Chondrocyte (in vitro differentiated cells): ENCODE results near the gene WBP11. TPM values are rescaled to one million over a fixed set of nuclear protein-coding genes. Genes with fewer than 3 reads are reported as not detected.

ENCODE experiments used
- DNase-seq: peaks from one replicate; pipeline ENCODE4 v3.0.0; 2021; ENCODE audit warnings: mixed read lengths, low spot score
- H3K27ac Mint-ChIP-seq: one replicate; pipeline ENCODE4 v1.8.0; 2021; ENCODE audit warnings: mild to moderate bottlenecking, moderate library complexity, mixed read lengths; ENCODE audit not compliant: unreplicated experiment
- H3K27me3 Mint-ChIP-seq: 2 replicates; pipeline ENCODE4 v1.8.0; 2021; ENCODE audit warnings: low read depth, mixed read lengths
- H3K36me3 Mint-ChIP-seq: 2 replicates; pipeline ENCODE4 v1.8.0; 2021; ENCODE audit warnings: low read depth, mixed read lengths
- H3K4me1 Mint-ChIP-seq: 2 replicates; pipeline ENCODE4 v1.8.0; 2021; ENCODE audit warnings: low read depth, mild to moderate bottlenecking, mixed read lengths
- H3K4me3 Mint-ChIP-seq: one replicate; pipeline ENCODE4 v1.8.0; 2021; ENCODE audit warnings: mild to moderate bottlenecking, moderate library complexity, mixed read lengths; ENCODE audit not compliant: unreplicated experiment
- H3K9me3 Mint-ChIP-seq: 2 replicates; pipeline ENCODE4 v1.8.0; 2021; ENCODE audit warnings: low read depth, mixed read lengths
- total RNA-seq: library from RNA; stranded (reverse); gene quantifications from 3 replicates; pipeline ENCODE4 v1.2.1, GENCODE V29; 2021
- TF ChIP-seq, protein P1 (sequence below): fragments of 200-600 bp; sonication (generic); IDR thresholded peaks from 2 replicates; pipeline ENCODE4 v1.5.0; 2021; ENCODE audit warnings: antibody characterized with exemption, mild to moderate bottlenecking, moderate library complexity

Gene WBP11
- total RNA-seq, 1 donor from 2014 or later, result 46.2 TPM

GRCh38 chr12:14846876-14847580 is 43.8 kb upstream of the WBP11 start:
- no peaks in the 10 kb centered on the region for H3K27me3 Mint-ChIP-seq
- H3K27ac Mint-ChIP-seq, result no peak overlapping the region
- DNase-seq, result no peak
- H3K4me3 Mint-ChIP-seq, result no peak overlapping the region
- peaks cover 55% of the 10 kb centered on the region for H3K4me1 Mint-ChIP-seq
- H3K36me3 Mint-ChIP-seq, result no peaks in the 10 kb centered on the region
- TF ChIP-seq, protein P1, sequence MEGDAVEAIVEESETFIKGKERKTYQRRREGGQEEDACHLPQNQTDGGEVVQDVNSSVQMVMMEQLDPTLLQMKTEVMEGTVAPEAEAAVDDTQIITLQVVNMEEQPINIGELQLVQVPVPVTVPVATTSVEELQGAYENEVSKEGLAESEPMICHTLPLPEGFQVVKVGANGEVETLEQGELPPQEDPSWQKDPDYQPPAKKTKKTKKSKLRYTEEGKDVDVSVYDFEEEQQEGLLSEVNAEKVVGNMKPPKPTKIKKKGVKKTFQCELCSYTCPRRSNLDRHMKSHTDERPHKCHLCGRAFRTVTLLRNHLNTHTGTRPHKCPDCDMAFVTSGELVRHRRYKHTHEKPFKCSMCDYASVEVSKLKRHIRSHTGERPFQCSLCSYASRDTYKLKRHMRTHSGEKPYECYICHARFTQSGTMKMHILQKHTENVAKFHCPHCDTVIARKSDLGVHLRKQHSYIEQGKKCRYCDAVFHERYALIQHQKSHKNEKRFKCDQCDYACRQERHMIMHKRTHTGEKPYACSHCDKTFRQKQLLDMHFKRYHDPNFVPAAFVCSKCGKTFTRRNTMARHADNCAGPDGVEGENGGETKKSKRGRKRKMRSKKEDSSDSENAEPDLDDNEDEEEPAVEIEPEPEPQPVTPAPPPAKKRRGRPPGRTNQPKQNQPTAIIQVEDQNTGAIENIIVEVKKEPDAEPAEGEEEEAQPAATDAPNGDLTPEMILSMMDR, result no peak
- no peaks in the 10 kb centered on the region for H3K9me3 Mint-ChIP-seq

DNA sequence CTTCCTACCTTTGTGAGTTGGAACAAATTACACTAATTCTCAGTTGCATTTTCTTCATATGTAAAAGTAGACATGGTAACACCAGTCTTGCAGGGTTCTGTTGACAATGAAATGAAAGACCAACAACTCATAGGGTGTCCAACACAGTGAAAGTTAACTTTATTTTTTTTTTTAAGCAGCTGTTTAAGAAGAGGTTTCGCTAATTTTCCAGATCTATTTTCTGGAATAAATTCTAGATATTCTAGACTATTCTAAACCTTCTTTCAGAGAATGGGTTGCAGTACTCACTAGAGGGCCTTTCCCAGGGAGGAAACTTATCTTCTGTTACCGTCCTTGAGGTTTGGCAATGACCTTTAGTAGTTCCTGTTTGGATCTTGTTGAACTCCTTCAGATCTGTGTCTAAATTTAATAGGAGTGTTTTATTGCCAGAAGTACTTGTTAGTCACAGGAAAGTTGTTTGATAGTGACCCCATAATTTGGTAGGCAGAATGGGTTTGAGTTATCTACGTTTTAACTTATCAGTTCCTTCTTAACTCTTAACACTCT is 42.8 kb upstream of the WBP11 start:
- TF ChIP-seq, protein P1, result no peak
- Mint-ChIP-seq H3K27me3 (no peaks in the 10 kb centered on the region), H3K4me3 (no peak overlapping the region), H3K4me1 (peaks cover 64% of the 10 kb centered on the region), H3K9me3 (no peaks in the 10 kb centered on the region), H3K36me3 (no peaks in the 10 kb centered on the region), H3K27ac (no peak overlapping the region)
- no peak for DNase-seq

DNA sequence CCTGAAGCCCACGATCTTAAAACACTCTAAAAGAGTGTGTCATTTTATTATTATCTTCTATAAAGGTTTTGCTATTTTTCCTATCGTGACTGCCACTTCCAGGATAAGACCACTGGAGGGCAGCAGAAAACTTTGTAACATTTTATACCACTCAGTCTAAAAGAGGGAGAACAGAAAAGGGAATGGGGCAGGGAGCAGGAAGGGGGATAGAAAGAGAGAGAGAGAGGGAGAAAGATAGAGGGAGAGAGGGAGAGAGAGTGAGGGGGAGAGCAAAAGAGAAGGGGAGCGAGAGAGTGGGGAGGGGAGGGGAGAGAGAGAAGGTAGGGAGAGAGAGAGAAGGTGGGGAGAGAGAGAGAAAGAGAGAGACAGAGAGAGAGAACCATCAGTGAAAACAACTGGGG is 42.1 kb upstream of the WBP11 start:
- peak overlapping the region; percentile 61 for H3K27ac Mint-ChIP-seq
- peaks cover 71% of the 10 kb centered on the region for H3K4me1 Mint-ChIP-seq
- H3K4me3 Mint-ChIP-seq, result no peak overlapping the region
- no peaks in the 10 kb centered on the region for H3K27me3 Mint-ChIP-seq
- no peaks in the 10 kb centered on the region for H3K36me3 Mint-ChIP-seq
- no peak for DNase-seq
- TF ChIP-seq, protein P1, result peak; percentile 88
- H3K9me3 Mint-ChIP-seq, result no peaks in the 10 kb centered on the region

DNA sequence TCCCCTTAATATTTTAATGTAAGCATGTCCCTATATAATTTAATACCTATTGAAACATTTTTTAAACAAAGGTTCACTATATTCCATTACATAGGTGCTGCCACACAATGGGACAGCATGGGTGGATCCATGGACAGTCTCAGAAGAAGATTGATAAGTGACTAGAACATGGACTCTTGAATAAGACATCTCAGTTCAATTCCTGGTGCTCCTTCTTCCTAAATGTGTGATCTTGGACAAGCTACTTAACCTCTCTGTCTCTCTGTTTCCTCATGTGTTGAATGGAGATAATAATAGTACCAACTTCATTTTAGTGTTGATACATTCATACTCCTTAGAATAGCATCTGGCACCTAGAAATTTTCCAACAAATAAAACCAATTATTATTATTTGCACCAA is 41.1 kb upstream of the WBP11 start:
- H3K4me3 Mint-ChIP-seq, result no peak overlapping the region
- H3K27ac Mint-ChIP-seq, result no peak overlapping the region
- no peaks in the 10 kb centered on the region for H3K27me3 Mint-ChIP-seq
- no peaks in the 10 kb centered on the region for H3K36me3 Mint-ChIP-seq
- DNase-seq, result no peak
- peaks cover 1% of the 10 kb centered on the region for H3K9me3 Mint-ChIP-seq
- H3K4me1 Mint-ChIP-seq, result peaks cover 66% of the 10 kb centered on the region
- TF ChIP-seq, protein P1, result no peak

DNA sequence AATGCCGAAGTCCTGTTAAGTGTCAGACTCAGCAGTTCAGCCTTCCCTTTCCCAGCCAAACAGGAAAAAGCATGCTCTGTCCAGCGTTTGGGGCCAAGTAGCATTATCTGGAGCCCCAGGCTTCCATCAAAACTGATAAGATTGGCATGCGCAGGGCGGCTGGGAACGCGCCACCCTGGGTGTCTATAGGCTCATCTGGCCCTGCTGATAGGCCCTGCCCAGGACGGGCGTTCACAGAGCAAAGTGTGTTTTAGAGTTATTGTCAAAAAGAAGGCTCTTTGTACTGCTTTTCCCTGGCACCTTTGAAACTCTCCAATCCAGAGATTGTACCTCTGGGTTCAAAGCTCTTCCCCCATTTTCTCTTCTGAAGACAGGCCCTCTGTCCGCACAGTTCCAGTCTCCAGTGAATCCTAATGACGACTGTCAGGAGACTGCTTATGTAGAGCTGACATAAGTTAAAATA is 40.2 kb upstream of the WBP11 start, which contains the start of gene ART4:
Gene ART4, minus strand, starts transcription at position 102 of the 463 bp plus-strand sequence. CDS start 413 bp downstream, outside the sequence.
- H3K4me3 Mint-ChIP-seq, result no peak within 1 kb of the TSS
- H3K4me1 Mint-ChIP-seq, result peaks cover 58% of the 10 kb centered on the region
- no peaks in the 10 kb centered on the region for H3K36me3 Mint-ChIP-seq
- TF ChIP-seq, protein P1, result no peak
- DNase-seq, result no peak
- H3K27me3 Mint-ChIP-seq, result no peaks in the 10 kb centered on the region
- peak within 1 kb of the TSS; percentile 93 for H3K27ac Mint-ChIP-seq
- H3K9me3 Mint-ChIP-seq, result peaks cover 4% of the 10 kb centered on the region
